AG08395 (cell line): ENCODE data around the gene PLS3.
"Not testable (repeated sequence)": the region's sequence is repeated elsewhere in the genome, so short reads cannot be mapped to it uniquely, and the experiment has no call there.

Experiments used
- DNase-seq: peaks from one replicate; pipeline ENCODE4 v3.0.0; 2012; ENCODE audit warnings: mixed read lengths, low spot score

Gene PLS3

GRCh38 chrX:115560978-115561604 lies at the start of gene PLS3:
TSS of gene PLS3 (plus strand) at chrX:115561174. CDS start at chrX:115610251, 49,077 bp downstream.
- peak; percentile 89 for DNase-seq

- no peak for DNase-seq
Observed at GRCh38 chrX:115518113-115518512, 42.9 kb upstream of the PLS3 start.

GRCh38 chrX:115521741-115522140 lies 39.2 kb upstream of the PLS3 start:
- DNase-seq, result no peak

DNA sequence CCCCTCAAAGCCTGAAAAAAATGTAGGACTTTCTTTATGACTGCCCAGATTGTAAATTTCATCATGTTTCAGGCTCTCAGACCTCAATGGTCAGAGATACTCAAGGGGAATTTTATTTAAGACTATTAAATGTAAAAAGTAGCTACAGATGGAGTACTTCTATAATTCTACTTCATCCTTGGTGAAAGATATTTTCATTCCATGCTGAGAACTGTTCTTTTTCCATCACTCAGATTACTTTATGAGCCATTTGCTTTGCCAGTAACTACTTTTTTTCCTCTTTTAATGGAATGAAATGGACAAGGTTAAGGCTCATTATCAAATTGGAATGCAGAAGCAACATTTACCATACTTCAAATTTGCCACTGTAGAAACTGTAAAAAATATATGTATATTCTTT lies 38.0 kb upstream of the PLS3 start:
- no peak for DNase-seq

GRCh38 chrX:115525486-115525885 lies 35.5 kb upstream of the PLS3 start:
- DNase-seq, result no peak

- DNase-seq, result peak; percentile 18
Observed at GRCh38 chrX:115531818-115532403, 29.1 kb upstream of the PLS3 start.

DNA sequence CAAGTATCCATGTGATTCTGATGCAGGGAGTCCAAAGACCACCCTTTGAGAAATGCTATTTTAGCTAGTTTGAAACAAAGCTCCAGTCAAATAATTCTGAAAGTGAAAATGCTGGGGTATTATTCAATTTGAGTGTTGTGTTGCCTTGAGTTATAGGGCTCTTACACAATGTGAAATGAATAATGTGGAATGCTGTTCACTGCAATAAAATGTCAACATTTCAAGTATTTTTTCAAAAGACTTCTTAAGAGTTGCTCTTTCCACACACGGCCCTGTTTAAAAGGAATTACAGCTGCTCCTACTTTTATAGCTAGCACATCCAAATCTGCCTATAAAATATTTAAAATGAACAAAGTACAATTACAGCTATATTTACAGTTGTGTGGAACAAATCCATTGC lies 27.5 kb upstream of the PLS3 start:
- DNase-seq, result peak; percentile 11

DNA sequence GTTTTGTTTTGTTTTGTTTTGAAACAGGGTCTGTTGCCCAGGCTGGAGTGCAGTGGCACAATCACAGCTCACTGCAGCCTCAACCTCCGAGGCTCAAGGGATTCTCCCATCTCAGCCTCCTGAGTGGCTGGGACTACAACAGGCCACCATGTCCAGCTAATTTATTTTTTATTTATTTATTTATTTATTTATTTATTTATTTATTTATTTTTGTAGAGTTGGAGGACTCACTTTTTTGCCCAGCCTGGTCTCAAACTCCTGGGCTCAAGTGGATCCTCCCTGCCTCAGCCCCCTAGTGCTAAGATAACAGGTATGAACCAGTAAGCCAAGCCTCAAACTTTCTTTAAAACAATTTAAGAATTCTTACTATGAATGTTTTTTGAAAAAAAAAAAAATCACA lies 26.6 kb upstream of the PLS3 start:
- DNase-seq, result no peak

DNA sequence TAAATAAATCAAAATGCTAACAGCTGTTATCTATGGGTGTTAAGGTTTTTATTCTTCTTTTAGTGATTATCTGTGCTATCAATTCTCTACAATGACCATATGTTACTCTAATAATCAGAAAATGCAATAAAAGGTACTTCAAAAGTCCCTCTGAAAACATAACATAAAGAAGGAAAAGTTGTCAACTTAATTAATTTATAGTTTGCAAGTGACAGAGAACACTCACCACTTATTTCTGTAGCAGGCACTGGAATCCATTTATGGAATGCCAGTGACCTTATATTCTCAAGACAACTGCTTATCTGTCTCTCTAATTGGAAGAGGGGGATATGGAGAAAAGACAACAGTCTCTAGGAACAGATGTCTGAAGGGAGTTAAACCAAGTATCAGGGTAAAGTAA lies 25.6 kb upstream of the PLS3 start:
- no peak for DNase-seq

GRCh38 chrX:115535844-115536243 lies 25.1 kb upstream of the PLS3 start:
- DNase-seq, result no peak

DNA sequence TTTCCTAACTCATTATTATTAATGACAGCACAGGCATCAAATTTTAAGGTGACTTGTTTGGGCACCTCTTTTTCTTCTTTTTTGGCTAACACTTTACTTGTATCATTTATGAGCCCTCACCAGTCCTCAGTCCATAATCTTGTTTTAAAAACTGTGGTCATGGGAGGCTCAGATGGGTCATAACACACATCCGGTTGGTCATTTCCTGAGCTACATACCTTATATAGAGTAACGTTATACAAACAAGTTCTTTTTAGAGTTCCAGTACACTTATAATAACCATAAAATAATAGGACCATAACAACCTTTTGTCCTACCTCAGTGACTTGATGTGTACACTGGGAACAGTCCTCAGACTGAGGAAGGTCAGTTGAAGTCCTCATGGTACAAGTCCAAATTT lies 21.1 kb upstream of the PLS3 start:
- no peak for DNase-seq

GRCh38 chrX:115541045-115541444 lies 19.9 kb upstream of the PLS3 start:
- DNase-seq, result not testable (repeated sequence)

DNA sequence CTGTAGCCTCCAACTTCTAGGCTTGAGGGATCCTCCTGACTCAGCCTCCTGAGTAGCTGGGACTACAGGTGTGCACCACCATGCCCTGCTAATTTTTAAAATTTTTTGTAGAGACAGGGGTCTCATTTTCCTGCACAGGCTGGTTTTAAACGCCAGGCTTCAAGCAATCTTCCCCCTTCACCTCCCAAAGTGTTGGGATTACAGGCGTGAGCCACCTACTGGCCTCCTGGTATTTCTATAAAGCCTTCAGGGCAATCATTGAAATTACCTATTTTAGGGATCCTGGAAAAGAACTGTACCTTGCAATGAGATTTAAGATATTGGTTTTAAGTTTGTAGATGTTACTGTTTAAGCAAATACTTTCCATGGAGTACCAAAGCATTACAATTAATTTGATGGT lies 13.5 kb upstream of the PLS3 start:
- no peak for DNase-seq

DNA sequence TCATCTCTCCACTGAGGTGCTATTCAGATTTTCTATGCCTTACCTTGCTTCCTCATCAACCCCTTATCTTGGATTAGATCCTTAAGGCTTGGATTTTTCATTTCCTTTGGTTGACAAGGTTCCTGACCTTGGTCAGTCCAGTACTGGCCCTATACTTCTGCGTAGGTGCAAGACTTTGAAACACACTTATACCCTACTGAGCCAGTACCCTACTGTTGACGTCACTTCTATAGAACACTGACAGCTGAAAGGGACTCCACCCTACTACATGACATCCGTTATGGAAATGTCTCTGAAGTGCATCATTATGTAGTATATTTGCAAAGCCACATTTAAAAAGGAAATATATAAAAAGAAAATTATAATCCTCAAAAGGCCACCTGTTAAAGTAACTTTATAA lies 12.0 kb upstream of the PLS3 start:
- no peak for DNase-seq

DNA sequence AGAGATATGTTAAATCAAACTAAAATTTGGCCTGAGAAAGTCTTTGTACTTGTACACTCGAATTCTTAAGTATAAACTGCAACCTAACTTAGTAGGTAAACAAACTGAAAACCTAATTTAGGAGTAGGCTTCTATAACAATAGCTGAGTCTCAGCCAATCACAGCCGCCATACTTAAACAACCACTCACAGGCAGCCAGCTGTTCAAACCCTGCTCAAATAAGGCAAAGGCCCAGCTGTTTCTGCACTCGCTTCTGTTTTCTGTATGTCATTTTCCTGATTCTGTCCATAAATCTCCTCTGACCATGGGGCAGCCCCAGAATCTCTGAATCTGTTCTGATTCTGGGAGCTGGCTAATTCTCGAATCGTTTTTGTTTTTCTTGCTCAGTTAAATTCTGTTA lies 7.8 kb upstream of the PLS3 start:
- DNase-seq, result no peak

DNA sequence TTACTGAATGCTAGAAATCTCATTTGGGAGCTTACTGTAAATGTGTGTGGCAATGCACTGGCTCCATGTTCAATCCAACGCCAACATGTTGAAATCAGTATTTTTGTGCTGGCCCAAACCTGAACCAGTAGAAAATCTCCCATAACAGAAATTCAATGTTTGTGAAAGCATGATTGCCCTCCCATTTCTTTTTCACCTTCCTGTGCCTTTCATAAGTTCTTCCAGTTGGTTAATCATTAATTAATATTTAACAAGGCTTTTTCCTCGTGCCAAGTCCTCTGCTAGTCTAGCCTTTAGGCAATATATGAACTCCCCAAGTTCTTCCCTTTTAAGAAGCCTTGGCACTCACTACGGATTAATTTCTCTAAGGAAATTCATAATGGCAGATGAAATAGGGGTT lies 1.3 kb upstream of the PLS3 start:
- no peak for DNase-seq

DNA sequence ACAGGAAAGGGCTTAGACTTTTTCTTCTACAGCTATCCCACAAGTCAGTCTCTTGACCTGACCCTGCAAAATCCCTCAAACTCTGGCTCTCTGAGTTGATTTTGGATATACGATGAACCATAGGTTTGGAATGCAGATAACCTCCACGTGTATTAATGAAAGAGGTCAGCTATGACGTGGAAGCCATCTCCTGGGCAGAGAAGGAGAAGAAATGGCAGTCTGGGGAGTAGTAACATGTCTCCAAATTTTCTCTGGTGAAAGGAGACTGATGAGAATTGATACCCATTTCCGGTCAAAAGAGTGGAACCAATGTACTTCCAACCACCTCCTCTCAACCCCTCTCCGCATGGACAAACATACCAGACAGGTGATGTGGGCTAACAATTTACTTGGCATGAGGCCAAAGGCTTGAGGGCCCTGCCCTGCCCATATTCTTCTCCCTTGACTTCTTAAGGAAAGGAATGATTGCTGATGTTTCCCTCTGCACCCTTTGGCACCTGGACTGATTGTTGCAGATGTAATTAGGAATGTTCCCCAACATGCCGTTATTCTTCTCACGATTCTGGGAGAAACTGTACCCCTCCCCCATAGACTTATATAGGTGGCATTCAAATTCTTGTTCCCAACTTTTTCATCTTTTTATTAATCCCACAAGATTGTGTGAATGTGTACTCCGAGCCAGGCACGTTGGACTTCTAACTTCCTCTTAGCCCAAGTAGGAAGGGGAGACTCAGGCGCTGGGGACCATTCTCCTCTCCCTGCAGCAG lies 580 bp upstream of the PLS3 start:
- no peak for DNase-seq

GRCh38 chrX:115561605-115562479 lies 868 bp downstream of the PLS3 start:
- peak; percentile 48 for DNase-seq

DNA sequence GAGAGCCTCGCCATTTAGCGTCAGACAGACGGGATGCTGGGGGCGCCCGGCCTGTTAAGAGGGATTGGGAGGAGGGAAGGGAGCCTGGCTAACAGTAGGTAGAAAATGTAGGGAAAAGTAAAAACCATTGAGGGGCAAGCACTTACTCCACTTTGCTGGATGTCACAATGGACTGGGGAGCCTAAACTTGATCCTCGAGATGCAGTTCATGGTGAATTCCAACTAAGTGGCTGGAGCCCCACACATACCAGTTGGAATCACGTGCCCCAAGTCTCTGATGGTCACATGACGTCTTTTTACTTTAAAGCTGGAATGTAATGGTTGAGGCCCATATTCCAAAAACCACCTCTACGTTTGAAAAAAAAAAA lies 1.5 kb downstream of the PLS3 start:
- no peak for DNase-seq

DNA sequence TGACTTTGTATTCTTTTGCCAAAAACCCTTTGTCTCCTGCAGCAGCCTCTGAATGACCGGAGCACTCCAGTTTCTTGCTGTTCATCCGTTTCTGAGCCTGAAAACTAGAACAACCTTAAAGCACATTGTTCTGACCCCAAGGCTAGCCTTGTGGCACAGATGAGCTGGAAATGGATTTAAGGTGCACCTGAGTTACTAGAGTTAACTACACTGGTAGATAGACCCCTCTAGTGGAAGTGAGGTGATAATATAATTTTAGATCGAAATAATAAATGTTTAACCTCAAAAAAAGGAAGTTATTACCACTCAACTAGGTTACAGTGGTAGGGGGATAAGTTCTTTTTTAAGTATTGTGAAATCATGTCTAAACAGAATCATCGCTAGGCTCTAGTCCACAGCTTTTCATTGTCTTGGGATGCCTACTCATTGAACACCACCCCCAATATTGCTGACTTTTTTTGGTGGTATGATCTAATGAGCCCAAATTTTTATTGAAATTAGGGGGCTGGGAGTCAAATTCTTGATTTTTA lies 2.7 kb downstream of the PLS3 start:
- DNase-seq, result no peak

GRCh38 chrX:115564243-115564642 lies 3.3 kb downstream of the PLS3 start:
- no peak for DNase-seq

- no peak for DNase-seq
Observed at GRCh38 chrX:115565888-115566287, 4.9 kb downstream of the PLS3 start.
